Fibroblast of villous mesenchyme (primary cell): ENCODE results near the gene EPHA3. TPM values are rescaled to one million over a fixed set of nuclear protein-coding genes. Genes with fewer than 3 reads are reported as not detected.

Source experiments
- DNase-seq: peaks from one replicate; pipeline ENCODE4 v3.0.0-alpha.2; 2010; ENCODE audit warnings: low read depth
- H3K4me3 ChIP-seq: 2 replicates; pipeline ENCODE4 v1.5.1; 2011; ENCODE audit warnings: low read depth, mild to moderate bottlenecking, low read length
- total RNA-seq: library from RNA; depleted of rRNA; stranded (reverse); fragments of >200 nt; gene quantifications from 2 replicates; pipeline ENCODE4 v1.2.3, GENCODE V29; 2012
- TF ChIP-seq, protein P1 (sequence below): IDR thresholded peaks from 2 replicates; pipeline ENCODE4 v1.5.1; 2012; ENCODE audit warnings: low read depth, mild to moderate bottlenecking, low read length; ENCODE audit not compliant: insufficient read depth

The EPHA3 gene
- total RNA-seq, 1 donor = under 0.01 TPM

DNA sequence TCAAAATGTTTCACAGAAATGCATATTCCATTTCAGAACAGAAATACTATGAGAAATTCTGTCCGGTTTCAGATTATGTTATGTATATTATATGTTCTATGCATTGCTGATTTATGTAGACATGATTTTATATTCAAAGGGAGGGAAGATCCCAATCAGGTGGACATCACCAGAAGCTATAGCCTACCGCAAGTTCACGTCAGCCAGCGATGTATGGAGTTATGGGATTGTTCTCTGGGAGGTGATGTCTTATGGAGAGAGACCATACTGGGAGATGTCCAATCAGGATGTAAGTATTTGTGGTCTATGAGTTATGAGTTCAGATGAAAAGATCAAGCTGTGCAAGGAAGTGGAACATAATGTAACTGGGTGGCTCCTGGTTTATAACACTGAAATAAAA lies 341.7 kb downstream of the EPHA3 start:
- H3K4me3 ChIP-seq = no peak overlapping the region
- no peak for DNase-seq
- TF ChIP-seq, protein P1, sequence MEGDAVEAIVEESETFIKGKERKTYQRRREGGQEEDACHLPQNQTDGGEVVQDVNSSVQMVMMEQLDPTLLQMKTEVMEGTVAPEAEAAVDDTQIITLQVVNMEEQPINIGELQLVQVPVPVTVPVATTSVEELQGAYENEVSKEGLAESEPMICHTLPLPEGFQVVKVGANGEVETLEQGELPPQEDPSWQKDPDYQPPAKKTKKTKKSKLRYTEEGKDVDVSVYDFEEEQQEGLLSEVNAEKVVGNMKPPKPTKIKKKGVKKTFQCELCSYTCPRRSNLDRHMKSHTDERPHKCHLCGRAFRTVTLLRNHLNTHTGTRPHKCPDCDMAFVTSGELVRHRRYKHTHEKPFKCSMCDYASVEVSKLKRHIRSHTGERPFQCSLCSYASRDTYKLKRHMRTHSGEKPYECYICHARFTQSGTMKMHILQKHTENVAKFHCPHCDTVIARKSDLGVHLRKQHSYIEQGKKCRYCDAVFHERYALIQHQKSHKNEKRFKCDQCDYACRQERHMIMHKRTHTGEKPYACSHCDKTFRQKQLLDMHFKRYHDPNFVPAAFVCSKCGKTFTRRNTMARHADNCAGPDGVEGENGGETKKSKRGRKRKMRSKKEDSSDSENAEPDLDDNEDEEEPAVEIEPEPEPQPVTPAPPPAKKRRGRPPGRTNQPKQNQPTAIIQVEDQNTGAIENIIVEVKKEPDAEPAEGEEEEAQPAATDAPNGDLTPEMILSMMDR = no peak

DNA sequence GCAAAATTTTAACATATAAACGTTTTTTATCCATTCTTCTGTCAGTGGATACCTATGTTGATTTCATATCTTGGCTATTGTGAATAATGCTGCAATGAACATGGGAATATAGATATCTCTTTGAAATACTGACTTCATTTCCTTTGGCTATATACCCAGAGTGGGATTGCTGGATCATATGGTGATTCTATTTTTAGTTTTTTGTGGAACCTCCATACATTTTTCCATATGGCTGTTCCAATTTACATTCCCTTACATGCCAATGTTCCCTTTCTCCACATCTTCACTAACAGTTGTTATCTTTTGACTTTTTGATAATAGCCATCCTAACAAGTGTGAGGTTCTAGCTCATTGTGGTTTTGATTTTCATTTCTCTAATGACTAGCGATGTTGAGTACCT lies 344.6 kb downstream of the EPHA3 start:
- no peak for DNase-seq
- H3K4me3 ChIP-seq = no peak overlapping the region
- TF ChIP-seq, protein P1 = no peak

DNA sequence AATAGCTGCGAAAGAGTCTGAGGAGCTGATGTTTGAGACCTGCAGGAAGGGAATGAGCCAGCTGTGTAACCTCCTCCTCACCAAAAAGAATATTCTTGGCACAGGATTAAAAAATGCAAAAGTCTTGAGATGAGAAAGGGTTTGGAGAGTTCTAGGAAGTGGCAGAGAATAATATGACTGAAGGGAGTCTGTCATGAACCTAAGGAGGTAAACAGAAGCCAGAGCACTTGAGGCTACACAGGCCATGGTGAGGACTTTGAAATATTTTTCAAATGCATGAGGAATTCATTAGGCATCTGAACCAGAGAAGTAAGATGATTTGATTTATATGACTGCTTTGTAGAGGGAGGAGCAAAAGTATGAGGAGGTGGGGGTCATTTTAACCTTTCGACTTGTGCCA lies 347.8 kb downstream of the EPHA3 start:
- no peak overlapping the region for H3K4me3 ChIP-seq
- DNase-seq = no peak
- TF ChIP-seq, protein P1 = no peak

DNA sequence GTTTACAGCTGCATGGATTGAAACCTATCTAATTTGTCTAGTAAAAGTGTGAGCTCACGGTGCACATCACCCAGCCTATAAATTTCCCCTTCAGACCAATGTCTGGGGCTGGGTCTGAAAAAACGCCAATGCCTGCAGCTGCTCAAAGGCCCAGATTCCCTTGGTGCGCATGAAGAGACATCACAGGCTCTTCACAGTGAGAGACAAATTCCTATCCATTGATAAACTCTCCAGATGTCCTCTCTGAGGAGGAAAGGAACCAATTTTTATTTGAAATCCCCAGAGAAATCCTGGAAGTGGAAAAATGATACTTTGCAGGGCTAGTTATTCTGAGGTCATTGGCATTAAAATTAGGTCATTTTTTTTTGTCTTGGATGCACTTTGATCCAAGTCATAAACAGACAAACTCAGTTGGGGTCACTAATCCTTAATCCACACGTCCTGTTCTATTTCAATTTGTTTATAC lies 360.5 kb downstream of the EPHA3 start:
- H3K4me3 ChIP-seq = no peak overlapping the region
- no peak for DNase-seq

DNA sequence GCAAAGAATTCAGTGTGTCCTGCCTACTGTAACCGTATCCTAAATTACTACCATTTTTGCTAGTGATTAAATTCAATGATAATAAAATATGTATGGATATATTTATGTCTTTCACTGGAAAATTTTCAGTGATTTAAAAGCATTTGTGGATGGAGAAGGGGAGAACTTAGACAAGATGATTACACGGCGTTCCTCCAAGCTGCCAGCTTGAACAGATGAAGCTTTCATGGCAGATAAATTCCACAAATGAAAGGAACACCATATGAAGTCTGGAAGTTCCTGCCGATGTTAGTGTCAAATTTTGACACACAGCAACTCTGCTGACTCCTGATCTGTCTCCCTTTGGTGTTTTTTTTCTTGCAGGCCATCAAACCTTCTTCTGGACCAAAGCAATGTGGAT lies 364.7 kb downstream of the EPHA3 start:
- no peak for DNase-seq
- no peak overlapping the region for H3K4me3 ChIP-seq

More for the DNA sequence above, 360.5 kb downstream of the EPHA3 start:
- TF ChIP-seq, protein P1 = no peak

DNA sequence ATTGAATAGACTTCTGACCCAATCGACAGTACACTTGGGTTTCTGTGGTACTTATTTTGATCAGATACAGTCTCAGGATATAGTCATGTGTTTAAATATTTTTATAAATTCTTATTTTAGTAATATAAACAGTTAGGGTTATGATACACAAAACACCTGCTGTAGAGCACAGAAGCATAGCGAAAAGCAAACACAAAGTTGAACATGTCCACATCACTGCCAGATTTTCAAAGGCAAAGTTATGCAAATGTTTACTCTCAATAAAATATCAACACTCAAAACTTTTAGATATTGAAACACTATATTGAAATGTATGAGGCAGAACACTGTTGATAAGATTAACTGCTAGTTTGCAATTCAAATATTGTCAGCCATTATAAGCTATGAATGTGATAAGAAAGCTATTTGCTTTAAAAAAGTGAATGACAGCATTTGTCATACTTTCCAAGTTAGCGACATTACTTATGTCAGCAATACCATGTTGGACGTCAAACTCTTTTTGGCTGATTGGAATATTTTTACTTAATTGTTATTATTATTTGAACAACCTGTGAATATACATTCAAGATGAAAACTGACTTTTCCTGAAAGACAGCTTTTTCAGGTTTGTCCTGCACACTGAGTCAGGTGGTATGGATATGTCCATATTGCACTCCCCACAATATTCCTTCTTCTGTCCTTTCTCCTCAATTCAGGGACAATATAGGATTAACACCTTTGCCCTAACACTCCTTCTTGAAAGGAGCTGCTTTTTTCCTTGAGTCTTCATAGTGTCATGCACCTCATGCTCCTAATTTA lies 367.1 kb downstream of the EPHA3 start:
- DNase-seq = no peak
- TF ChIP-seq, protein P1 = no peak
- H3K4me3 ChIP-seq = no peak overlapping the region

More for the DNA sequence above, 364.7 kb downstream of the EPHA3 start:
- TF ChIP-seq, protein P1 = no peak
